IPS-18a (cell line): ENCODE measurements around the gene PRAMEF15.
"Not testable (repeated sequence)": the region's sequence is repeated elsewhere in the genome, so short reads cannot be mapped to it uniquely, and the experiment has no call there.

Source experiments
- H3K27ac ChIP-seq: one replicate; pipeline ENCODE4 v1.5.1; 2013; ENCODE audit warnings: low read length
- H3K27me3 ChIP-seq: one replicate; pipeline ENCODE4 v1.6.1; 2013; ENCODE audit warnings: mild to moderate bottlenecking, low read length; ENCODE audit not compliant: control insufficient read depth, insufficient read depth
- H3K36me3 ChIP-seq: one replicate; pipeline ENCODE4 v1.6.1; 2013; ENCODE audit warnings: low read depth, low read length; ENCODE audit not compliant: control insufficient read depth
- H3K4me1 ChIP-seq: one replicate; pipeline ENCODE4 v1.6.1; 2013; ENCODE audit warnings: low read depth, low read length; ENCODE audit not compliant: control insufficient read depth
- H3K4me3 ChIP-seq: one replicate; pipeline ENCODE4 v1.5.1; 2013; ENCODE audit warnings: low read length
- H3K9ac ChIP-seq: one replicate; pipeline ENCODE4 v1.6.1; 2013; ENCODE audit warnings: mild to moderate bottlenecking, low read length, moderate library complexity
- H3K9me3 ChIP-seq: one replicate; pipeline ENCODE4 v1.6.1; 2013; ENCODE audit warnings: low read depth, low read length; ENCODE audit not compliant: control insufficient read depth

PRAMEF15 gene

DNA sequence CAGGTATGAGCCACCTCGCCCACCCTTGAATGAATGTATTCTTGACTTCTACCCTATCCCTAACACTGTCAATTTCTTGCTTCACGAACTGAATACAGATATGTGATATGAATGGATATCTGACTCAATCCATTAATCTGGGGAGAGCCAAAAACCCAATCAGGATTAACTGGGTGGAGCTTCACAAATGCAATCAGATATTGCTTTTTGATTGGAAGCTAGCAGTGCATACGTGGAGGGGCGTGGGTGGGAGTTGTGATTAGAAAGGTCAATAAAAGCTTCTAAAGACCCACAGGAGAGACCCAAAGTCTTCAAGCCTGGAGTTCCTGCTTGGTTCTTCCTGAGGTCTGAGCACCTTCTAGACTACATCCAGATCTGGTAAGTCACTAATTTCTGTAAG is at the start of gene PRAMEF15:
TSS of gene PRAMEF15 (plus strand) at position 301 of the 400 bp plus-strand sequence. CDS start 2,827 bp downstream, outside the sequence.
- not testable (repeated sequence) for H3K9ac ChIP-seq, H3K4me3 ChIP-seq, H3K27ac ChIP-seq, H3K4me1 ChIP-seq, H3K36me3 ChIP-seq, H3K9me3 ChIP-seq, H3K27me3 ChIP-seq

DNA sequence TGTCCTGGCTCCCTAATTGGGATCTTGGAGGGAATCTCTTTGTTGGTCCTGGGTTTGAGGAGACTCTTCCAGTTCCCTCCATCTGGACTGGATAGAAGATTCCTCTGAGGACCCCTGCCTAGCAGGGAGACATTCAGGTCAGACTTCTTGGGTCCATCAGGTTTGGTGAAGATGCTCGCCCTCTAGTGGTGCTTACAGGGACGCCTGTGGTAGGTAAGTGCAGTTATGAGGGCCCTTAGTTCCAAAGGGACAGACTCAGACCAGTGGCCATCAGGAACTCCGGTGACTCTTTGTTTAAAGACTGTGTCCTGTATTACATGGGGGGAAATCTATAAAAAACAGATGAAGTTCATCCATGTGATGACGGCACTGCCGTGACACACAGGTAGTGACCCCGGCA is 38.4 kb upstream of the PRAMEF15 start:
- H3K9me3 ChIP-seq, H3K27me3 ChIP-seq, H3K27ac ChIP-seq, H3K4me3 ChIP-seq, H3K36me3 ChIP-seq, H3K9ac ChIP-seq, H3K4me1 ChIP-seq: not testable (repeated sequence)

DNA sequence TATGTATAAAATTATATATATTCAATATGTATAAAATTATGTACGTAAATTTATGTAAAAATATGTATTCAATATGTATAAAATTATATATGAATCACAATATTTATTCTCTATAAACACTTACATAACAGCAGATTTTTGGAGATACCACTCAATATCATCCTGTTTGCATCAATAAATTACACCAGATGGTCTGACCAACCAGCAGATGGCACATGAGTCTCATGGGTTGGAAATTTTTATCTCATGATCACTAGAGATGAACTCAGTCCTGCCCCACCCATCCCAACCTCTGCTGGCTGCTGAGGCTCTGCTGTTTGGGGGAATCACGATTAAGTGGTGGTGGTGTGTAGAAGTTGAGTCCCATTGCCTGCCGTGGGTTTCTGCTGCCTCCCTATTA is 35.8 kb upstream of the PRAMEF15 start:
- H3K9me3 ChIP-seq, H3K27ac ChIP-seq, H3K4me1 ChIP-seq, H3K36me3 ChIP-seq, H3K4me3 ChIP-seq, H3K27me3 ChIP-seq, H3K9ac ChIP-seq: not testable (repeated sequence)

DNA sequence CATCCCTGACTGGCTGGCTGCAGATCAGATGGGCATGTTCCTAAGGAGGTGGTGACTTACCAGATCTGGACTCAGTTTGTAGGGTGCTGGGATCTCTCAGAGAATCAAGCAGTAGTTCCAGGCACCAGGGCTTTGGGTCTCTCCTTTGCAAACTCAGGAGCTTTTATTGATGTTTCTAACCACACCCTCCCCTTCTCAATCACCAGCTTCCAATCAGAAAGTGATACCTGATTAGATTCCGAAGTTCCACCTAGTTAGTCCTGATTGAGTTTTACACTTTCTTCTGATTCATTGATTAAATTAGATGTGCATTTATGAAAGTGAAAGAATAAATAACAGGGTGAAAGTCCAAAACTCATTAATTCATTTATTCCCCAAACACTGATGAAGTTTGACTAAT is 30.3 kb upstream of the PRAMEF15 start, which contains the start of gene PRAMEF8:
TSS of gene PRAMEF8 (minus strand) at position 101 of the 400 bp plus-strand sequence. CDS start 1,046 bp downstream, outside the sequence.
- H3K27me3 ChIP-seq, H3K9ac ChIP-seq, H3K9me3 ChIP-seq, H3K4me1 ChIP-seq, H3K36me3 ChIP-seq, H3K4me3 ChIP-seq, H3K27ac ChIP-seq: not testable (repeated sequence)

DNA sequence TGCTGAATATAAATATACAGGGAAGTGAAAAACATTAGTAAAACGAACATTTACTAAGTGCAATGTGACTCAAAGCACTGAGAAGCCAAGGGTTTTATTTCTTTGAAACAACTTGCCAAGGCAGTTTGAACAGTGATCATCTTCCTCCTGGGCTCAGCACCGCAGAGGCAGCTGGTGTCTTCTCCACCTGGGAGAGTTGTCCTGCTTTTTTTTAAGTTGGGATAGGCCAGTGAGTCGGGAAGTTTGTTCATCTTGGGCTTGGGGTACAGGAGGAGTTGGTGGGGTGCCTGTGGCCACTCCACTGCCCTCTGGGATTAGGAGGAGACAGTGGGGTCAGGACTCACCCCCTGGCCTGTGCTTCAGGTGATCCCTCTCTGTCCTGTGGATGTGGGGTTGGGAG is 26.4 kb upstream of the PRAMEF15 start:
- not testable (repeated sequence) for H3K9me3 ChIP-seq, H3K4me1 ChIP-seq, H3K27me3 ChIP-seq, H3K36me3 ChIP-seq, H3K4me3 ChIP-seq, H3K27ac ChIP-seq, H3K9ac ChIP-seq

DNA sequence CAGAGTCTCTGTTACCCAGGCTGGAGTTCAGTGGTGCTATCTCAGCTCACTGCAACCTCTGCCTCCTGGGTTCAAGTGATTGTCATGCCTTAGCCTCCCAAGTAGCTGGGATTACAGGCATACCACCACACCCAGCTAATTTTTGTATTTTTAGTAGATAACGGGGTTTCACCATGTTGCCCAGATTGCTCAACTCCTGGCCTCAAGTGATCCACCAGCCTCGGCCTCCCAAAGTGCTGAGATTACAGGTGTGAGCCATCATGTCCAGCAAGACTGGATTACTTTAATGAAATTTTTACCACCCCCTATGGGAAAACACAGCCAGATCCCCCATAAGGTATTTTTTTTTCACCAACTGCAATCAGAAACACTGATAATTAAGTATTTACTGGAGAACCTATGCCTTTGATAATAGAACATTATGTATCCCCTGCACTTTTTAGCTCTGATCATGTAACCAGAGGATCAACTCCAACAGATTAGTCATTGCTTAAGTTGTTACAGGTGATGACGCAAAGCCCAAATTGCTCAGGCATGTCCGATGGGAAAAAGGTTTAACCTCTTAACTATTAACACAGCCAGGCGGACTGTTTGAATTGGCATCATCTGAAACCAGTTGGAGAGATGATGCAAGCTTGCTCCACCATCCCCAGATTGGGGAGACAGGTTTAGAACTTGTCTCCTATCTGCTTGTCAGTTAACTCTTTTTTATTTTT is 18.0 kb upstream of the PRAMEF15 start:
- H3K27ac ChIP-seq, H3K9me3 ChIP-seq, H3K27me3 ChIP-seq, H3K9ac ChIP-seq, H3K36me3 ChIP-seq, H3K4me3 ChIP-seq, H3K4me1 ChIP-seq: not testable (repeated sequence)

DNA sequence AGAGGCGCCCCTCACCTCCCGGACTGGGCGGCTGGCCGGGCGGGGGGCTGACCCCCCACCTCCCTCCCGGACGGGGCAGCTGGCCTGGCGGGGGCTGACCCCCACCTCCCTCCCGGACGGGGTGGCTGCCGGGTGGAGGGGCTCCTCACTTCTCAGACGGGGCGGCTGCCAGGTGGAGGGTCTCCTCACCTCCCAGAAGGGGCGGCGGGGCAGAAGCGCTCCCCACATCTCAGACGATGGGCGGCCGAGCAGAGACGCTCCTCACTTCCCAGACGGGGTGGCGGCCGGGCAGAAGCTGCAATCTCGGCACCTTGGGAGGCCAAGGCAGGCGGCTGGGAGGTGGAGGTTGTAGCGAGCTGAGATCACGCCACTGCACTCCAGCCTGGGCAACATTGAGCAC is 16.7 kb upstream of the PRAMEF15 start:
- not testable (repeated sequence) for H3K9me3 ChIP-seq

DNA sequence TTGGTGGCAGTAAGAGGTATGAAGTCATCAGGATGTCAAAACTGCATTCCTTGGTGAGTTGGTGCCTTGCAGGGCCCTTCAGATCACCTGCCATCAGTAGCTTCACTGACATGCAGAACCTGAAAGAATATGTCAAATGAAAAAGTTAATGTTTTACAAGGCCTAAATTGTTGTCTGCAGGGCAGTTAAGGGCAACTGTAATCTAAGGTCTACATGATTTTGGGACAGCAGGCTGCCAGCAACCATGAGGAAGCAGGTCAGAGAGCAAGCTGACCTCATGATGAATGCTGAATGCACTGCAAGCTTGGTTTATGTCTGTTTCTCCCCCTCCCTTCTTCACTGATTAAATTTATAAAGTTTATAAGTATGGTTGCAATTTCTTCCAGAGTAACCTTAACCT is 13.2 kb upstream of the PRAMEF15 start:
- H3K9ac ChIP-seq, H3K36me3 ChIP-seq, H3K9me3 ChIP-seq, H3K4me1 ChIP-seq, H3K27ac ChIP-seq, H3K27me3 ChIP-seq, H3K4me3 ChIP-seq: not testable (repeated sequence)

More for the DNA sequence above, 16.7 kb upstream of the PRAMEF15 start:
- H3K4me3 ChIP-seq, H3K4me1 ChIP-seq, H3K27ac ChIP-seq, H3K9ac ChIP-seq, H3K27me3 ChIP-seq, H3K36me3 ChIP-seq: not testable (repeated sequence)

DNA sequence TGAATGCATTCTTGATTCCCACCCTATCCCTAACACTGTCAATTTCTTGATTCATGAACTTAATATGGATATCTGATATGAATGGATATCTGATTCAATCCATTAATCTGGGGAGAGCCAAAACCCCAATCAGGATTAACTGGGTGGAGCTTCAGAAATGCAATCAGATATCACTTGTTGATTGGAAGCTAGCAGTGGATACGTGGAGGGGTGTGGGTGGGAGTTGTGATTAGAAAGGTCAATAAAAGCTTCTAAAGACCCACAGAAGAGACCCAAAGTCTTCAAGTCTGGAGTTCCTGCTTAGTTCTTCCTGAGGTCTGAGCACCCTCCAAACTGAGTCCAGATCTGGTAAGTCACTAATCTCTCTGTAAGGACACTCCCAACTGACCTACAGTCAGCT is 12.1 kb upstream of the PRAMEF15 start, which contains the start of gene PRAMEF33:
TSS of gene PRAMEF33 (plus strand) at position 301 of the 400 bp plus-strand sequence. CDS start 2,416 bp downstream, outside the sequence.
- not testable (repeated sequence) for H3K4me3 ChIP-seq, H3K27me3 ChIP-seq, H3K9ac ChIP-seq, H3K36me3 ChIP-seq, H3K9me3 ChIP-seq, H3K27ac ChIP-seq, H3K4me1 ChIP-seq

DNA sequence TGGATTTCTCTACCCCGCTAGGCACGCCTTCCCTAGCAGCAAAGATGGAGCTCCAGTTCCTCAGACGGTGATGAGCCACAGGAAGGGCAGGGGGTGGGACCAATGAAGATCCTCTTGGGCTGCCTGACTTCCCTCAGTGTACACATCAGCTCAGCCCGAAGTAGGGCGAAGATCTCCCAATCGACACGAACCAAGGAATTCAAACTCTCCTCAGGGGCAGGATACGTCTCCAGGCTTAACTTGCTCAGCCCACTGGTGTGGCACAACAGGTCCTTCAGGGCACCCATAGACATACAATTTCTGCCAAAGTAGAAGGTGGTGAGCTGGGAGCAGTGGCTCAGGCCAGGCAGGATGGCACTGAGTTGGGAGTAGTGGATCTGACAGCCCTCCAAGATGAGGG is 27.1 kb downstream of the PRAMEF15 start:
- not testable (repeated sequence) for H3K9ac ChIP-seq, H3K4me1 ChIP-seq, H3K9me3 ChIP-seq, H3K36me3 ChIP-seq, H3K4me3 ChIP-seq, H3K27me3 ChIP-seq, H3K27ac ChIP-seq

DNA sequence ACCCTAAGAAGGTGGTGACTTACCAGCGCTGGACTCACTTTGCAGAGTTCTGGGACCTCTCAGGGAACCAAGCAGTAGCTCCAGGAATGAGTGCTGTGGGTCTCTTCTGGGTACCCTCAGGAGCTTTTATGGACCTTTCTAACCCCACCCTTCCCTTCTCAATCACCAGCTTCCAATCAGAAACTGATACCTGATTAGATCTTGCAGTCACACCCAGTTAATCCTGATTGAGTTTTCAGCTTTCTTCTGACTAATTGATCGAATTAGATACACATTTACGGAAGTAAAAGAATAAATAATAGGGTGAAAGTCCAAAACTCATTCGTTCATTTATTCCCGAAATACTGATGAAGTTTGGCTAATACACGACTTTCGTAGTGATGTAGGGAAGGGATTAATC is 31.7 kb downstream of the PRAMEF15 start, which contains the start of gene PRAMEF14:
TSS of gene PRAMEF14 (minus strand) at position 101 of the 400 bp plus-strand sequence. CDS start 1,820 bp downstream, outside the sequence.
- H3K9me3 ChIP-seq, H3K9ac ChIP-seq, H3K4me3 ChIP-seq, H3K36me3 ChIP-seq, H3K27me3 ChIP-seq, H3K4me1 ChIP-seq, H3K27ac ChIP-seq: not testable (repeated sequence)

DNA sequence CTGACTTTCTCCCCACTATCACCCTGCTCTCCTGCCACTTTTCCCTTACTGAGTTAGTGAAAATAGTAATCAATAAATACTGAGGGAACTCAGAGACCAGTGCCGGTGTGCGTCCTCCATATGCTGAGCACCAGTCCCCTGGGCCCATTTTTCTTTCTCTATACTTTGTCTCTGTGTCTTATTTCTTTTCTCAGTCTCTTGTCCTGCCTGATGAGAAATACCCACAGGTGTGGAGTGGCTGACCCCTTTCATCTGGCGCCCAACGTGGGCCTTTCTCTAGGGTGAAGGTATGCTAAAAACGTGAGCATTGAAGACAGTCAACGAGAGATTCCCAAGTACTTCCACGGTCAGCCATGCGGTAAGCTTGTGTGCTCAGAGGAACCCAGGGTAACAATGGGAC is 38.1 kb downstream of the PRAMEF15 start:
- H3K9me3 ChIP-seq, H3K27ac ChIP-seq, H3K36me3 ChIP-seq, H3K9ac ChIP-seq, H3K27me3 ChIP-seq, H3K4me3 ChIP-seq, H3K4me1 ChIP-seq: not testable (repeated sequence)
